HG03097 (cell line): ENCODE data around the gene ZBTB11.
"Not testable (repeated sequence)": the region's sequence is repeated elsewhere in the genome, so short reads cannot be mapped to it uniquely, and the experiment has no call there.

Source experiments
- ATAC-seq: cut with Tn5 transposase; IDR thresholded peaks from one replicate; pipeline ENCODE4 v1.9.1; 2021; ENCODE audit not compliant: unreplicated experiment, low FRiP score

Gene ZBTB11, protein sequence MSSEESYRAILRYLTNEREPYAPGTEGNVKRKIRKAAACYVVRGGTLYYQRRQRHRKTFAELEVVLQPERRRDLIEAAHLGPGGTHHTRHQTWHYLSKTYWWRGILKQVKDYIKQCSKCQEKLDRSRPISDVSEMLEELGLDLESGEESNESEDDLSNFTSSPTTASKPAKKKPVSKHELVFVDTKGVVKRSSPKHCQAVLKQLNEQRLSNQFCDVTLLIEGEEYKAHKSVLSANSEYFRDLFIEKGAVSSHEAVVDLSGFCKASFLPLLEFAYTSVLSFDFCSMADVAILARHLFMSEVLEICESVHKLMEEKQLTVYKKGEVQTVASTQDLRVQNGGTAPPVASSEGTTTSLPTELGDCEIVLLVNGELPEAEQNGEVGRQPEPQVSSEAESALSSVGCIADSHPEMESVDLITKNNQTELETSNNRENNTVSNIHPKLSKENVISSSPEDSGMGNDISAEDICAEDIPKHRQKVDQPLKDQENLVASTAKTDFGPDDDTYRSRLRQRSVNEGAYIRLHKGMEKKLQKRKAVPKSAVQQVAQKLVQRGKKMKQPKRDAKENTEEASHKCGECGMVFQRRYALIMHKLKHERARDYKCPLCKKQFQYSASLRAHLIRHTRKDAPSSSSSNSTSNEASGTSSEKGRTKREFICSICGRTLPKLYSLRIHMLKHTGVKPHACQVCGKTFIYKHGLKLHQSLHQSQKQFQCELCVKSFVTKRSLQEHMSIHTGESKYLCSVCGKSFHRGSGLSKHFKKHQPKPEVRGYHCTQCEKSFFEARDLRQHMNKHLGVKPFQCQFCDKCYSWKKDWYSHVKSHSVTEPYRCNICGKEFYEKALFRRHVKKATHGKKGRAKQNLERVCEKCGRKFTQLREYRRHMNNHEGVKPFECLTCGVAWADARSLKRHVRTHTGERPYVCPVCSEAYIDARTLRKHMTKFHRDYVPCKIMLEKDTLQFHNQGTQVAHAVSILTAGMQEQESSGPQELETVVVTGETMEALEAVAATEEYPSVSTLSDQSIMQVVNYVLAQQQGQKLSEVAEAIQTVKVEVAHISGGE

DNA sequence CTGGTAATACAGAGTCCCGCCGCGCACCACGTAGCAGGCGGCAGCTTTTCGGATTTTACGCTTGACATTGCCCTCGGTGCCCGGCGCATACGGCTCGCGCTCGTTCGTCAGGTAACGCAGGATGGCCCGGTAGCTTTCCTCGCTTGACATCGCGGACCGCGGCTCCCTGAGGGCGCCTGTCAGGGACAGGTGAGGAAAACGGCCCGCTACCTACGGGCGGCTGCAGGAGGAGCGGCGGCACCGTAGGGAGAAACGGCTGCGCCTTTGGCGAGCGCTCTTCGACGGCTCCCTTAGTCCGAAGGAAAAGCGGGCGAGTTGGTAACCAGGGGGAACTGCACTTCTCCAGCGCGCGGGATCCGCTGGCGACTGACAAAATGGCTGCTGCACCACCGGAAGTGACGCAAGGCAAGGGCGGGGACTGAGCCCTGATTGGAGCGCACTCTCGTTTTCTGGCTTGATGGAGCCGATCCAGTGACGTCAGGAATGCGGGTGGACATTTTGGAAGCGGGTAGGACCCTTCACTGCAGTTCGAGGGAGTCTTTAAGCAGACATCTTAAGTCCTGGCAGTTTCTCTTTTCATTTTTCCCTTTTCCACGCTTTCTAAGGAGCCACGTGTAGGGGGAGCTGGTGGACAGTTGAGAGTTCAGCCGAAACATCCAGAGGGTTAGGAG, at the start of gene ZBTB11:
TSS of gene ZBTB11 (minus strand) at position 368 of the 671 bp plus-strand sequence. CDS start at position 150, 218 bp downstream.
- peak; percentile 70 for ATAC-seq

DNA sequence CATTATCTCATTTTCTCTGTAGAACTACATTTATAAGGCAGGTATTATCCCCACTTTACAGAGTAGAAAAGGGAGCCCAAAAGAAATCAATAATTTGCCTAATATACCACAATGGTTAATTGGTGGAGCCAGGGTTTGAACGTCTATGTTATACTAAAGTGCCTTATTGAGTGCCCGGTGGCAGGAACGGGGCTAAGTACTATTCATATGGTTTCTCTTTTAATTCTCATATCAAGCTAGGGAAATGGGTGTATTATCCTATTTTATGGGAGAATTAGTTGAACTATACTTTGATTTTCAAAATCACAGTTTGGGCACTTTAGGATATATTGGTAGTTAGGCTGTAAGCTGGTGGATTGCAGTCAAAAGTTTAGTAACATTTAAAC, 49.0 kb upstream of the ZBTB11 start:
- no peak for ATAC-seq

DNA sequence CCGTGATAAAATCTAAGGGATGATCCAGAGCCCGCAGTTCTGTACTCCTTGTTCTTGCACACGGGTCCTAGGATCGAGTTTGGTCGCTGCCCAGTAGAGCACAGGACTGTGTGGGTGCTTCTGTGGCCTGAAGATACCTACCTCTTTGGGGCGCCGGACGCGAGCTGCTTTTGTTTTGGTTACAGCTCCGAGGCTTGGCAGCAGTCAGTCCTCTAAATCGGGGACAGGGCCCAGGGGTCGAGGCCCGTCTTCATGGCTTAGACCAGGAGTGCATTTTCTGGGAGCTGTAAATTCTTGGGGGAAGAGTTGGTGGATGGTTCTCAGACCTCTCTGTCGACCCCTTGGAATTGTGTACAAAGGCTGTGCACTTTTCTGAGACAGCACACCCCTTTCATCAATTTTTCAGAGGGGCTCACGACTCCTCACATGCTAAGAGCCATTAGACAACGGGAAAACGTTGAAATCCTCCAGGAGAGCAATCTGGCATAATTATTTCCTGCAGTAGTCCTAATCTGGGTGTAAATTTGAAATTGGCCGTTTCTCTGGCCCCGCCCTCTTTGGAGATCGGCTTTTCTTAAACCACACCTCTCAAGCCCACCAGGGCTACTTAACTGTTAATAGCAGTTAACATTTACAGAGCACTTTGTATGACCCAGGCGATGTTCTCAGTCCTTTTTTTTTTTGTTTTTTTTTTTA, 48.4 kb upstream of the ZBTB11 start:
- peak; percentile 12 for ATAC-seq

DNA sequence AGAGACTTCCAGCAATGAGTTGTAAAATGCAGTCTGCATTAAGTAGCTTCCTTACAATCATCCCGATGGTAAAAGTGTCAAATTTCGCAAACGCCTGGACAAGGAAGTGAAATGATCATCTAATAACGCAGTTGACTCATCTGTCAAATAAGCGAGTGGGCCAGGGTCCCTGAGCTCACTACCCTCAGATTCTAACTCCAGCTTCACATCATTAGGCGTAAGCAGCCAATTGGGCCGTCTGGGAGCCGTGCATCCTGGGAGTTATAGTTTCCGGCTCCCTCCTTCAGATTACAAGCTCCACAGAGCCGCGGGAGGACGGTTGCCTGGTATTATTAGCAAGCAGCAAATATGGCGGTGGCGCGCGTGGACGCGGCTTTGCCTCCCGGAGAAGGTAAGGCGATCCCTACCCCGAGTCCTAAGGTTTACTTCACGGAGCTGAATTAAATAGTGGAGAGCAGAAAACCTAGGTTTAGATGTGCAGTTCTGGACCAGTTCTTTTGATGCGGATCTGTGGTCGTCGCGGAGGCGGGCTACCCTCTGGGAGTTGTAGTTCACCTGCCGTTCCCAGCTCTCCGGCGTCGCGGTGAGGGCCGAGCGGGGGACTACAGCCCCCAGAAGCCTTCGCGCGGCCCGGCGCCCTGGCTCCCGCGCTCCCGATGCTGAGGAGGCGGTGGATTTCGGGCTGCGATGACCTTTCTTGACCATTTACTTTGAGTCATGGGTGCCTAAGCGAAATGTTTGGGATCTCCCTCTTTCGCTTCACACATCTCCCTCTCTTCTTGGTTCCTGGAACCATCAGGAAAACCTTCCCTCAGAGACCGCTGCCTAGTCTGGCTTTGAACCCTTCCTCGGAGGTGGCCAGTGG, 47.6 kb upstream of the ZBTB11 start, which contains the start of gene CEP97:
TSS of gene CEP97 (plus strand) at position 286 of the 865 bp plus-strand sequence. CDS start at position 349, 63 bp downstream.
- ATAC-seq, result peak; percentile 88

DNA sequence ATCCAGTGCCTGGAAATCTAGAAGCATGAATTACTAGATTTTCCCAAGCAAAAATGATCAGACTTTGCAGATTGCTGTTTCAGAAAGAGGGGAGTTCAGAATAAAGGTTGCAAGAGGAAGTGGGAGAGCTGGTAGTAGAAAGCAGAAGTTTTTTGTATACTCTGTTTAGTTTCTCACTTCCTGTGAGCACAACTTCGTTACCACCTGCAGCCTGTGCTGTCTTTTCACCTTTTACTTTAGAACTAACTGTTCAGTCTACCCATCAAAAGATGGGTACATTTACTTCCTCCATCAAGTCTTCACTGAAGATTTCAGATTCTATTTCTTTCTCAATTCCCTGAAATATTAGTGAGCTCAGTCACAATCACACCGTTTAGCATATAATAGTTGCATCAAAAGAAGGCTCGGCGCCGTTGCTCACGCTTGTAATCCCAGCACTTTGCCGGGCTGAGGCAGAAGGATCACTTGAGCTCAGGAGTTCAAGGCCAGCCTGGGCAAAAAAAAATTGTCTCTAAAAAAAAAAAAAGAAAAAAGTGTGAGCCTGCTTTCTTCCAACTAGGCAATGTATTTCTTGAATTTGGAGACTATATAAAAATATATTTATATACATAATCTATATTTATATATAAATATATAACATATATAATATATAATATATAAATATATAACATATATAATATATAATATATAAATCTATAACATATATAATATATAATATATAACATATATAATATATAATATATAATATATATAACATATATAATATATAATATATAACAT, 45.7 kb upstream of the ZBTB11 start:
- ATAC-seq, result peak; percentile 28

DNA sequence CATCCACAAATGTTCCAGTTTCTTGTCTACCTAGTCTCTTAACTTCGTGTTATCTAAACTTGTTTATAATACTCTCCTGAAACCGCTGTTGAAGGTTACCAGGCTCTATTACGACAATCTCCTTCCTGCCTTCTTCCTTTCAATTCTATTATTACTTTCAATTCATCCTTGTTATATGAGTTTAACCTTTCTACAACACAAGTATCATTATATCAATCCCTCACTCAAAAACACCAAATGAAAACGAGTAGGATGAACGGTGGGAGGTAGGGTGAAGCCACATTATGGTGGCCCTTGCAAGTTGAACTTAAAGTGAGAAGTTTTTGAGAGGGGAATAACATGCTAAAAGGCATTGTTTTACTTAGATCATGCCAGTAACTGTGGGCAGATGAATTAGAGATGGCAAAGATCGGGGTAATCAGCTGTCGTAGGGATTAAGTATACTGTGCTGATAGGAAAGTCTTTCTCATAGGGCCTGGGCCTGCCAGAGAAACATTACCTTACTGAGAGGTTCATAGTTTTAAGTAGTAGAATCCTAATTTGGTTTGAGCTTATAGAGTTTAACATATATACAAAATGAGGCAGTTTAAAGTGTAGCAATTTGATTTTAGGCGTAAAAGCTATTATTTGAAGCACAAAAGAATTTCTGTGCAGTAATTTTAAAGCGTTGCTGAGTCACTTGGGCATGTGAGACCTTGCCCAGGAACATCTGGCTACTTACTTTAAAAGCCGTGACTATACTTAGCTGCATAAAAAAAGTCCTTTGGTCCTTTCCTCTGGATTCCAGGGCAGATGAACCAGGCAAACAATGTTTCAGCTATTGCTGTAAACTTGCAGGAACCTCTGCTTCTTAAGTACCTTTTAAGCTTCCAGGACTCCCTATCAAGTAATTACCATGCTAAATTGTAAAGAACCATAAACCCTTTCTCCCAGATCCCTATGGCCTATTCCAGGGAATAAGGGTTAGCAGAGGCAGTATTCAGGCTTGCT, 44.2 kb upstream of the ZBTB11 start:
- ATAC-seq, result no peak

DNA sequence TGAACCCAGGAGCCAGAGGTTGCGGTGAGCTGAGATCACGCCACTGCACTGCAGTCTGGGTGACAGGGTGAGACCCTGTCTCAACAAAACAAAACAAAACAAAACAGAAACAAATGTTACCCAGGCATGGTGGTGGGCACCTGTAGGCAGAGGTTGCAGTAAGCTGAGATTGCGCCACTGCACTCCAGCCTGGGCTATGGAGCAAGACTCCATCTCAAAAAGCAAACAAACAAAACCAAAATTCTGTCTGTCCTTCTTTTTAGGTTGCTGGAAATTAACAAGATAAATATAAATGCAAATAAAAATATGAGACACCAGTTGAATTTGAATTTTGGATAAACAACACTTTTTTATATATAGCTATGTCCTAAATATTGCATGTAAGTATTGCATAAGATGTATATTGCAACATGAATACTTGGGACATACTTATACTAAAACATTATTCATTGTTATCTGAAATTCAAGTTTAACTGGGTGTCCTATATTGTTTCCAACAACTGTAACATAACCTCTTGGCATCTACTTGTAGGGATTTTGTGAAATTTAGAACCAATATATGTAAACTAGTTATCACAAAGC, 42.8 kb upstream of the ZBTB11 start:
- ATAC-seq, result no peak

DNA sequence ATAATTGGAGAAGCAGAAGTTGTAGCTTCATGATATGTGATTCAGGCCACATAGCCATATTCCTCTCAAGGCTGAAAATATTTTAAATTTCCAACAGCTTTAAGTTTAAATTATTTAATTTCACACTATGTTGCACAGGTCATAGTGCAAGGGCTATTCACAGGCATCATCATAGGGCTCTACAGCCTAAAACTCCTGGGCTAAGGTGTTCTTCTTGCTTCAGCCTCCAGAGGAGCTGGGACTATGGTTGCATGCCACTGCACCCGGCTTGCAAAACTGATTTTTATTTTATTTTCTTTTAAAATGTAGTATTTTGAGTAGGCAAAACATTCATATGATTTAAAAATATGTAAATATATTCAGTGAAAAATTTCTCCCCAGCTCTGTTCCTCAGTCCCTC, 41.5 kb upstream of the ZBTB11 start:
- ATAC-seq, result no peak

DNA sequence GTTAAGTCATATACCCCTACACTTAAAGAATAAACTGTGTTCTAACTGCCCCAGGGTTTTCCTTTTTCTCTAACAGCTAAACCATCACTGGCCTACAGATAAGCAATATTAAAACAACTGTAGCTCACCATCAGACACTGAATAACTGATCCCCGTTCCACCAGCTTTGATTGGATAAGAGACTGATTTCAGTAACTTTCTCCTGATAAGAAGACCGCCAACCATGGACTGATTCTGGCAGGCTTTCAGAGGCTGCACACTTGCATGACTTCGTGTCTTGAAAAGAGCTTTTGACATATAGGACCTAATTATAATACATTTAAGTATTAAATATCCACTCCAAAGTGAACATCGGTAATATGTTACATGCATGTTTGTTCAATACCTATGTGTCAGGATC, 32.2 kb upstream of the ZBTB11 start:
- no peak for ATAC-seq

DNA sequence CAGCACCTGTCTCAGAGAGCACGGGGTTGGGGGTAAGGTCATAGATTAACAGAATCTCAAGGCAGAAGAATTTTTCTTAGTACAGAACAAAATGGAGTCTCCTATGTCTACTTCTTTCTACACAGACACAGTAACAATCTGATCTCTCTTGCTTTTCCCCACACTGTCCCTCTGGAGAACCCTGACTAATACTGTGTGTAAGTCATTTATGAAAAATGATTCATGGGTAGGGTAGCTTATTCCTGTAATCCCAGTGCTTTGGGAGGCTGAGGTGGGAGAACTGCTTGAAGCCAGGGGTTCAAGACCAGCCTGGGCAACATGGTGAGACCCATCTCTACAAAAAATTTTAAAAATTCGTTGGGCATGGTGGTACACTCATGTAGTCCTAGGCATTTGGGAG, 27.7 kb upstream of the ZBTB11 start:
- ATAC-seq, result not testable (repeated sequence)

DNA sequence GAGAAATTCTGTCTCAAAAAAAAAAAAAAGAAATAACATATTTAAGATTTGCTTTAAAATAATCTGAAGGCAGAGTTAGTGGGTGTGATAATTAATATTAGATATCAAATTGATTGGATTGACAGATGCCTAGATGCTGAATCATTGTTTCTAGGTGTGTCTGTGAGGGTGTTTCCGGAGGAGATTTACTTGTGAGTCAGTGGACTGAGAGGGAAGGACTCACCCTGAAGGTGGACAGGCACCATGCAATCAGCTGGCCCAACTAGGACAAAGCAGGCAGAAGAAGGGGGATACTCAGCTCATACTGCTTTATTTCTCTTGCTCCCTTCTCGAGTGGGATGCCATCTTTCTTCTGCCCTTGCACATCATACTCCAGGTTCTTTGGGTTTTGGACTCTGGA, 26.2 kb upstream of the ZBTB11 start:
- ATAC-seq, result no peak

DNA sequence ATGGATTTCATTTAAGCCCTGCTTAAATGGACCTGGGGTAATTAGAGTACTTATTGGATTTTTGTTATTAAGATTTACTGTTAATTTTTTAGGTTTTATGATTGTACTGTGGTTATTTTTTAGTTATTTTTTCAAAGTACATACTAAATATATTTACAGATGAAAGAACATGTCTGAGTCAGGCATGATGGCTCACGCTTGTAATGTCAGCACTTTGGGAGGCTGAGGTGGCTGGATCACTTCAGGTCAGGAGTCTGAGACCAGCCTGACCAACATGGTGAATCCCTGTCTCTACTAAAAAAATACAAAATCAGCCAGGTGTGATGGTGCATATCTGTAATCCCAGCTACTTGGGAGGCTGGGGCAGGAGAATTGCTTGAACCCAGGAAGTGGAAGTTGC, 25.8 kb upstream of the ZBTB11 start:
- no peak for ATAC-seq

DNA sequence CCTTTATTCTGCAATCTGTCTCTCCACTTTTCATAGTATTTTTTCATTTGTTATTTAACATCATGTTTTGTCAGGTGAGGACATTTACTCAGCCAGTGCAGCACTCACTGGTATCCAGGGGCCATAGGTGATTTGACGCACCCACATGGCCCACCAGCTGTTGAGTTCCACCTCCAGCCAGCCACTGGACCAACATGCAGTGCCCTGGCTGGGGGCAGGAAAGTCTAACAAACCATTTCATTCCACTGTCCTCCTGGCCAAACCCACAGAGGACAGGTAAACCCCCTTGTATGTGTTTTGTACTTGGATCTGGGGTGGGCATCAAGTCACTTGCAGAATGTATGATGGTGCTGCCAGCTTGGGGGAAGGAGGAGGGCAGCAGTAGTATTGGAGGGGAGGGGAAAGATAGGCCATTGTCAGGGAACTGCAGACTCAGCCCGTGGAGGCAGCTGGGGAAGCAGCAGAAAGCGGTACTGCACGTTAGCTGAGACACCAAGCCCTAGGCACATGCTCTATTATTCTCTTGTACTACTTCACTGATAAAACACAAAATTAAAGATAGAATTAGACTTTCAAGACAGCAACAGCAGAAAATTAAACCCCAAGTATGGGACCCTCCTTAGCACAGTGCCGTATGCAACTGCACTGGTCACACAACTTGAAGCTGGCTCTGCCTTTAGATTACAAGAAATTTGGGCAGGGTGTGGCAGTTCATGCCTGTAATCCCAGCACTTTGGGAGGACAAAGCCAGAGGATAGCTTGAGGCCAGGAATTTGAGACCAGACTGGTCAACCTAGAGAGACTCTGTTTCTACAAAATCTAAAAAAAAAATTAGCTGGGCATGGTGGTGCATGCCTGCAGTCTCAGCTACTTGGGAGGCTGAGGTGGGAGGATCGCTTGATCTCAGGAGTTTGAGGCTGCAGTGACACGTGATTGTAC, 25.0 kb upstream of the ZBTB11 start:
- no peak for ATAC-seq

DNA sequence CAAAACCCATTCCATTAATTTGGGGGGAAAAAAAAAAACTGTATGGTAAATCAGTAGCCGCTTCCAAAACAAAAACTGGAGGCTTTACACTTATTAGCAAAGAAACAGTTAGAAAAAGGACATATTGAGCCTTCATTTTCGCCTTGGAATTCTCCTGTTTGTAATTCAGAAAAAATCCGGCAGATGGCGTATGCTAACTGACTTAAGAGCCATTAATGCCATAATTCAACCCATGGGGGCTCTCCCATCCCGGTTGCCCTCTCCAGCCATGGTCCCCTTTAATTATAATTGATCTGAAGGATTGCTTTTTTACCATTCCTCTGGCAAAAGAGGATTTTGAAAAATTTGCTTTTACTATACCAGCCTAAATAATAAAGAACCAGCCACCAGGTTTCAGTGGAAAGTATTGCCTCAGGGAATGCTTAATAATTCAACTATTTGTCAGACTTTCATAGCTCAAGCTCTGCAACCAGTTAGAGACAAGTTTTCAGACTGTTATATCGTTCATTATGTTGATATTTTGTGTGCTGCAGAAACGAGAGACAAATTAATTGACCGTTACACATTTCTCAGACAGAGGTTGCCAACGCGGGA, 18.9 kb upstream of the ZBTB11 start:
- ATAC-seq, result no peak

DNA sequence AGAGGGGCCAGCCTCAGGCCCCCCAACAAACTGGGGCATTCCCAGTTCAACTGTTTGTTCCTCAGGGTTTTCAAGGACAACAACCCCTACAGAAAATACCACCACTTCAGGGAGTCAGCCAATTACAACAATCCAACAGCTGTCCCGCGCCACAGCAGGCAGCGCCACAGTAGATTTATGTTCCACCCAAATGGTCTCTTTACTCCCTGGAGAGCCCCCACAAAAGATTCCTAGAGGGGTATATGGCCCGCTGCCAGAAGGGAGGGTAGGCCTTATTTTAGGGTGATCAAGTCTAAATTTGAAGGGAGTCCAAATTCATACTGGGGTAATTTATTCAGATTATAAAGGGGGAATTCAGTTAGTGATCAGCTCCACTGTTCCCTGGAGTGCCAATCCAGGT, 17.9 kb upstream of the ZBTB11 start:
- ATAC-seq, result not testable (repeated sequence)
